ENCODE measurements around the gene SIDT2.

GRCh38 chr11:117201658-117202305 lies 23.2 kb downstream of the SIDT2 start:
- TF ChIP-seq, protein P1, sequence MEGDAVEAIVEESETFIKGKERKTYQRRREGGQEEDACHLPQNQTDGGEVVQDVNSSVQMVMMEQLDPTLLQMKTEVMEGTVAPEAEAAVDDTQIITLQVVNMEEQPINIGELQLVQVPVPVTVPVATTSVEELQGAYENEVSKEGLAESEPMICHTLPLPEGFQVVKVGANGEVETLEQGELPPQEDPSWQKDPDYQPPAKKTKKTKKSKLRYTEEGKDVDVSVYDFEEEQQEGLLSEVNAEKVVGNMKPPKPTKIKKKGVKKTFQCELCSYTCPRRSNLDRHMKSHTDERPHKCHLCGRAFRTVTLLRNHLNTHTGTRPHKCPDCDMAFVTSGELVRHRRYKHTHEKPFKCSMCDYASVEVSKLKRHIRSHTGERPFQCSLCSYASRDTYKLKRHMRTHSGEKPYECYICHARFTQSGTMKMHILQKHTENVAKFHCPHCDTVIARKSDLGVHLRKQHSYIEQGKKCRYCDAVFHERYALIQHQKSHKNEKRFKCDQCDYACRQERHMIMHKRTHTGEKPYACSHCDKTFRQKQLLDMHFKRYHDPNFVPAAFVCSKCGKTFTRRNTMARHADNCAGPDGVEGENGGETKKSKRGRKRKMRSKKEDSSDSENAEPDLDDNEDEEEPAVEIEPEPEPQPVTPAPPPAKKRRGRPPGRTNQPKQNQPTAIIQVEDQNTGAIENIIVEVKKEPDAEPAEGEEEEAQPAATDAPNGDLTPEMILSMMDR (IDR thresholded peaks at IDR 0.05) = no peak
- TF ChIP-seq MAX (CRISPR knock-in tag; IDR thresholded peaks at IDR 0.05) (no peak), CREB1 (CRISPR knock-in tag; IDR thresholded peaks at IDR 0.05) (no peak), FOXJ3 (CRISPR knock-in tag; IDR thresholded peaks at IDR 0.05; ENCODE audit: borderline replicate concordance) (no peak), ZNF423 (CRISPR knock-in tag; IDR thresholded peaks at IDR 0.05) (no peak), GRHL2 (CRISPR knock-in tag; IDR thresholded peaks at IDR 0.05; ENCODE audit: insufficient replicate concordance, severe bottlenecking) (no peak), IRF2 (CRISPR knock-in tag; IDR thresholded peaks at IDR 0.05; ENCODE audit: borderline replicate concordance, low read depth) (no peak), FOXK1 (CRISPR knock-in tag; IDR thresholded peaks at IDR 0.05) (no peak), MYBL2 (CRISPR knock-in tag; IDR thresholded peaks at IDR 0.05) (no peak), NFYB (CRISPR knock-in tag; conservative IDR thresholded peaks at IDR 0.05; ENCODE audit: low read depth) (no peak)
- TF ChIP-seq, protein P2, sequence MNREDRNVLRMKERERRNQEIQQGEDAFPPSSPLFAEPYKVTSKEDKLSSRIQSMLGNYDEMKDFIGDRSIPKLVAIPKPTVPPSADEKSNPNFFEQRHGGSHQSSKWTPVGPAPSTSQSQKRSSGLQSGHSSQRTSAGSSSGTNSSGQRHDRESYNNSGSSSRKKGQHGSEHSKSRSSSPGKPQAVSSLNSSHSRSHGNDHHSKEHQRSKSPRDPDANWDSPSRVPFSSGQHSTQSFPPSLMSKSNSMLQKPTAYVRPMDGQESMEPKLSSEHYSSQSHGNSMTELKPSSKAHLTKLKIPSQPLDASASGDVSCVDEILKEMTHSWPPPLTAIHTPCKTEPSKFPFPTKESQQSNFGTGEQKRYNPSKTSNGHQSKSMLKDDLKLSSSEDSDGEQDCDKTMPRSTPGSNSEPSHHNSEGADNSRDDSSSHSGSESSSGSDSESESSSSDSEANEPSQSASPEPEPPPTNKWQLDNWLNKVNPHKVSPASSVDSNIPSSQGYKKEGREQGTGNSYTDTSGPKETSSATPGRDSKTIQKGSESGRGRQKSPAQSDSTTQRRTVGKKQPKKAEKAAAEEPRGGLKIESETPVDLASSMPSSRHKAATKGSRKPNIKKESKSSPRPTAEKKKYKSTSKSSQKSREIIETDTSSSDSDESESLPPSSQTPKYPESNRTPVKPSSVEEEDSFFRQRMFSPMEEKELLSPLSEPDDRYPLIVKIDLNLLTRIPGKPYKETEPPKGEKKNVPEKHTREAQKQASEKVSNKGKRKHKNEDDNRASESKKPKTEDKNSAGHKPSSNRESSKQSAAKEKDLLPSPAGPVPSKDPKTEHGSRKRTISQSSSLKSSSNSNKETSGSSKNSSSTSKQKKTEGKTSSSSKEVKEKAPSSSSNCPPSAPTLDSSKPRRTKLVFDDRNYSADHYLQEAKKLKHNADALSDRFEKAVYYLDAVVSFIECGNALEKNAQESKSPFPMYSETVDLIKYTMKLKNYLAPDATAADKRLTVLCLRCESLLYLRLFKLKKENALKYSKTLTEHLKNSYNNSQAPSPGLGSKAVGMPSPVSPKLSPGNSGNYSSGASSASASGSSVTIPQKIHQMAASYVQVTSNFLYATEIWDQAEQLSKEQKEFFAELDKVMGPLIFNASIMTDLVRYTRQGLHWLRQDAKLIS (CRISPR knock-in tag; IDR thresholded peaks at IDR 0.05; ENCODE audit: borderline replicate concordance) = no peak
- TF ChIP-seq, protein P3, sequence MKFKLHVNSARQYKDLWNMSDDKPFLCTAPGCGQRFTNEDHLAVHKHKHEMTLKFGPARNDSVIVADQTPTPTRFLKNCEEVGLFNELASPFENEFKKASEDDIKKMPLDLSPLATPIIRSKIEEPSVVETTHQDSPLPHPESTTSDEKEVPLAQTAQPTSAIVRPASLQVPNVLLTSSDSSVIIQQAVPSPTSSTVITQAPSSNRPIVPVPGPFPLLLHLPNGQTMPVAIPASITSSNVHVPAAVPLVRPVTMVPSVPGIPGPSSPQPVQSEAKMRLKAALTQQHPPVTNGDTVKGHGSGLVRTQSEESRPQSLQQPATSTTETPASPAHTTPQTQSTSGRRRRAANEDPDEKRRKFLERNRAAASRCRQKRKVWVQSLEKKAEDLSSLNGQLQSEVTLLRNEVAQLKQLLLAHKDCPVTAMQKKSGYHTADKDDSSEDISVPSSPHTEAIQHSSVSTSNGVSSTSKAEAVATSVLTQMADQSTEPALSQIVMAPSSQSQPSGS (CRISPR knock-in tag; IDR thresholded peaks at IDR 0.05; ENCODE audit: borderline replicate concordance, low read depth) = no peak
- TF ChIP-seq, protein P4, sequence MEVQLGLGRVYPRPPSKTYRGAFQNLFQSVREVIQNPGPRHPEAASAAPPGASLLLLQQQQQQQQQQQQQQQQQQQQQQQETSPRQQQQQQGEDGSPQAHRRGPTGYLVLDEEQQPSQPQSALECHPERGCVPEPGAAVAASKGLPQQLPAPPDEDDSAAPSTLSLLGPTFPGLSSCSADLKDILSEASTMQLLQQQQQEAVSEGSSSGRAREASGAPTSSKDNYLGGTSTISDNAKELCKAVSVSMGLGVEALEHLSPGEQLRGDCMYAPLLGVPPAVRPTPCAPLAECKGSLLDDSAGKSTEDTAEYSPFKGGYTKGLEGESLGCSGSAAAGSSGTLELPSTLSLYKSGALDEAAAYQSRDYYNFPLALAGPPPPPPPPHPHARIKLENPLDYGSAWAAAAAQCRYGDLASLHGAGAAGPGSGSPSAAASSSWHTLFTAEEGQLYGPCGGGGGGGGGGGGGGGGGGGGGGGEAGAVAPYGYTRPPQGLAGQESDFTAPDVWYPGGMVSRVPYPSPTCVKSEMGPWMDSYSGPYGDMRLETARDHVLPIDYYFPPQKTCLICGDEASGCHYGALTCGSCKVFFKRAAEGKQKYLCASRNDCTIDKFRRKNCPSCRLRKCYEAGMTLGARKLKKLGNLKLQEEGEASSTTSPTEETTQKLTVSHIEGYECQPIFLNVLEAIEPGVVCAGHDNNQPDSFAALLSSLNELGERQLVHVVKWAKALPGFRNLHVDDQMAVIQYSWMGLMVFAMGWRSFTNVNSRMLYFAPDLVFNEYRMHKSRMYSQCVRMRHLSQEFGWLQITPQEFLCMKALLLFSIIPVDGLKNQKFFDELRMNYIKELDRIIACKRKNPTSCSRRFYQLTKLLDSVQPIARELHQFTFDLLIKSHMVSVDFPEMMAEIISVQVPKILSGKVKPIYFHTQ (CRISPR knock-in tag; IDR thresholded peaks at IDR 0.05) = no peak

Measured in WTC11 (cell line).